Measurements from ENCODE around the gene FLRT2.

FLRT2 gene

GRCh38 chr14:85622986-85623685 lies 93.2 kb downstream of the FLRT2 start:
- DNase-seq (ENCODE audit: low spot score): no peak
- no peak overlapping the region for H3K27ac ChIP-seq
- ChIA-PET CTCF (interaction anchor here (1.1 kb wide), 1 partner anchor 11 kb away, joined by 4 read pairs; no protein-coding TSS in a partner anchor), POLR2A (ENCODE audit: low non-redundant PET) (no interaction called here)
- no peak for TF ChIP-seq CTCF (conservative IDR thresholded peaks at IDR 0.05; ENCODE audit: low read depth)

GRCh38 chr14:85625925-85626585 lies 96.1 kb downstream of the FLRT2 start:
- ChIA-PET CTCF (interaction anchor here (0.7 kb wide), 1 partner anchor 1130 kb away, joined by 3 read pairs; no protein-coding TSS in a partner anchor), POLR2A (ENCODE audit: low non-redundant PET) (no interaction called here)
- no peak for DNase-seq (ENCODE audit: low spot score)
- TF ChIP-seq CTCF (conservative IDR thresholded peaks at IDR 0.05; ENCODE audit: low read depth): no peak
- no peak overlapping the region for H3K27ac ChIP-seq

- no peak for TF ChIP-seq CTCF (conservative IDR thresholded peaks at IDR 0.05; ENCODE audit: low read depth)
- ChIA-PET POLR2A (ENCODE audit: low non-redundant PET) (no interaction called here), CTCF (no interaction called here)
- no peak overlapping the region for H3K27ac ChIP-seq
- DNase-seq (ENCODE audit: low spot score): no peak
Observed at GRCh38 chr14:85634205-85634604, 104.3 kb downstream of the FLRT2 start.

GRCh38 chr14:85644211-85644610 lies 114.3 kb downstream of the FLRT2 start:
- CTCF ChIA-PET: no interaction called here
- DNase-seq (ENCODE audit: low spot score): no peak
- no peak overlapping the region for H3K27ac ChIP-seq
- POLR2A ChIA-PET (ENCODE audit: low non-redundant PET): no interaction called here
- no peak for TF ChIP-seq CTCF (conservative IDR thresholded peaks at IDR 0.05; ENCODE audit: low read depth)

- ChIA-PET POLR2A (ENCODE audit: low non-redundant PET) (no interaction called here), CTCF (interaction anchor here (0.5 kb wide), 1 partner anchor 1347 kb away, joined by 4 read pairs; no protein-coding TSS in a partner anchor)
- no peak for TF ChIP-seq CTCF (conservative IDR thresholded peaks at IDR 0.05; ENCODE audit: low read depth)
Observed at GRCh38 chr14:85653029-85653428, 123.1 kb downstream of the FLRT2 start.

GRCh38 chr14:85660243-85660922 lies 130.4 kb downstream of the FLRT2 start:
- H3K27ac ChIP-seq: no peak overlapping the region
- CTCF ChIA-PET: no interaction called here
- no peak for DNase-seq (ENCODE audit: low spot score)
- no peak for TF ChIP-seq CTCF (conservative IDR thresholded peaks at IDR 0.05; ENCODE audit: low read depth)
- POLR2A ChIA-PET (ENCODE audit: low non-redundant PET): no interaction called here

More at GRCh38 chr14:85653029-85653428, 123.1 kb downstream of the FLRT2 start:
- no peak overlapping the region for H3K27ac ChIP-seq
- DNase-seq (ENCODE audit: low spot score): no peak
